SIG-M5 treated with dmso at 0.1 percent for 504 hours (cell line): ENCODE measurements around the gene OTUD3.
"Not testable (repeated sequence)": the region's sequence is repeated elsewhere in the genome, so short reads cannot be mapped to it uniquely, and the experiment has no call there.

Experiments used
- DNase-seq: peaks from one replicate; lab custom pipeline; 2025; ENCODE audit not compliant: unreplicated experiment; lab: John Stamatoyannopoulos, UW

OTUD3 gene

DNA sequence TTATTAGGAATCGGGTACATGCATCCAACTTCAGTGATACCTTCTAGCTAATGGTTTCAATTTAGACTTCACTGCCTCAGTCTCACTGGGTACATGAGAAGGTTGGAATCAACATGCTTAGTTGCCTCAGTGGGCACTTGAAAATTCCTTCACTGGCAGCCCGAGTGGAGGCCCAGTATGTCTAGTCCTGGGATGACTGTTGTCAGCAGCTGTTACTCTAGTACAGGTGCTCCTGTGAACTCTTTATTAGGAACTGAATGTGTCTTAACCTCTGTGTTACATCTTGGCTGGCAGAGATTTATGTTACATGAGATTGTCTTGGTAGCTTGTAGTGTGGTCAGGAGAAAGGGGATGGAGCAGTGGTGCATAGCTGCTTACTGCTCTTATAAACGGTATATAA lies 27.8 kb downstream of the OTUD3 start:
- DNase-seq: no peak

DNA sequence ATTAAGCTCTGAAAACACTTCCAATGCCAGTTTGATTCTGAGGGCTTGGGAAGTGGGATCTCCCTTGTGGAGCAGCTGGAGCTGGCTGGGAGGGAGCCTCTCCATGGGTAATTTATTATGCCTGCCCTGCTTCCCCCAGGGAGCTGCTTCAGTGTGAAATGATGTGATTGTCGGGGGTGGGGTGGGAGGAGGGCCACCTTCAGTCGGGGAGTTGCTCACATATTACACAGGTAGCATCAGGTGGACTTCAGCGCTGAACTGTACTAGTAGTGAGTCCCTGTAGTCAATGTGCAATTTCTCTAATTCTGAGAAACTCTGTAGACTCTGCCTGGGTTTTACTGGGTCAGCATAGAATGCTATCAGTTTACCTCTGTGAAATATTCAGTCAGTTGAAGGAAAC lies 28.5 kb downstream of the OTUD3 start:
- DNase-seq: no peak

DNA sequence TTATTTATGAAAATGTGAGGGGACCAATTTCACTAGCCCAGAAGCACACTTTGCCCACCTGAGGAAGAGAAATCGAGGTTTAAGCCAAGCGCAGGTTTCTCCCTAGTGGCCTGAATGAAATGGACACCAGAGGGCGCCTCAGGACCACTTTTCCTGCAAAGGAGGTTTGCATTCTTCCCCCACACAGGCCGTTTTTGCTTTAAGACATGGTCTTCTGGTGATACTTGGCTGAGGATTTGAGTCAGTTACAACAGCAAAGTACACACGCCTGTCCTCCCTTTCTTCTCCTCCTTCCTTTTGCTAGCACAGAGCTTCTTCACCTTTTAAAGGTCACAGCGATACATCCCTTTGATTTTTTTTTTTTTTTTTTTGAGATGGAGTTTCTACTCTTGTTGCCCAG lies 35.9 kb downstream of the OTUD3 start:
- DNase-seq: peak; percentile 66

DNA sequence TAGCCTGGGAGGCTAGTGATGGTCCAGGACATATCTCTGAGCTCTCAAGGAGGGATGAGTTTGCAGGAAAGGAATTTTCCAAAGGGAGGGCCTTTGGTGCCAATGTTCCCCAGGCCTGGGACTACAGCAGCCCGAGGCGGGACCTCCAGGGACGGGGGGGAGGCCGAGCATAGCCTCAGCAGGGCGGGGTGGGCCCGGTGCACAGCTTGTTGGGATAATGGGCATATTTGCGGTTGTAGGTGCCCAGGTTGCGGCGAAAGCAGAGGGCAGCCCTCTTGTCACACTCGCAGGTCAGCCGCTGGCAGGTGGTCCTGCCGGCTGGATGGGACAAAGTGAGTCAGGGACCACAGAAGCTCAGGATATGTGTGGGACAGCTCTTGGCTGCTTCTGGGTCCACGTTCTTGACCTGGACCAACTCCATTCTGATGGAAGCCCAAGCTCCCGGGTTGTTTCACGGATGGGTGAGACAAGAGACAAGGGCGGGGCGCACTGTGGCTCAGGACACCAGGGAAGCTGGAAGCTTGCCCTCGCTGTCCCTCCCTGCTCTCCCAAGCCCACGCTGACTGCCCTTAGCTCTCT lies 38.0 kb downstream of the OTUD3 start:
- DNase-seq: no peak

DNA sequence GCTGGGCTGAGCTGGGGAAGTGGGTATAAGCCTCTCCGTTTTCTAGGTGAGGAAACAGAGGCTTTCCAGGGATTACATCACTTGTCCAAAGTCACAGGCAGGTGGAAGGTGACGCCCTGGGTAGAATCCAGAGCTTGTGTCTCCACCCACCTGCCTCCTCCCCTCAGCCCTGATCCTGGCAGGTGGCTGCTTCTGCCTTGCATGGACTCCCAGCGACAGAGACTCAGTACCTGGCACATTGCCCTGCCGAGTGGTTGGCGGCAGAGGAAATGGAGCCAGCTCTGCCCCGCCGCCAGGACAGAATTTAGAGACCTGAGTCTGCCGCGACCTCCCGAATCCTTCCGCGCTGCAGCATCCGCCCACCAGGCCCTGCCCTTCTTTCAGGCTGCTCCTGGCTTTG lies 39.1 kb downstream of the OTUD3 start:
- no peak for DNase-seq

DNA sequence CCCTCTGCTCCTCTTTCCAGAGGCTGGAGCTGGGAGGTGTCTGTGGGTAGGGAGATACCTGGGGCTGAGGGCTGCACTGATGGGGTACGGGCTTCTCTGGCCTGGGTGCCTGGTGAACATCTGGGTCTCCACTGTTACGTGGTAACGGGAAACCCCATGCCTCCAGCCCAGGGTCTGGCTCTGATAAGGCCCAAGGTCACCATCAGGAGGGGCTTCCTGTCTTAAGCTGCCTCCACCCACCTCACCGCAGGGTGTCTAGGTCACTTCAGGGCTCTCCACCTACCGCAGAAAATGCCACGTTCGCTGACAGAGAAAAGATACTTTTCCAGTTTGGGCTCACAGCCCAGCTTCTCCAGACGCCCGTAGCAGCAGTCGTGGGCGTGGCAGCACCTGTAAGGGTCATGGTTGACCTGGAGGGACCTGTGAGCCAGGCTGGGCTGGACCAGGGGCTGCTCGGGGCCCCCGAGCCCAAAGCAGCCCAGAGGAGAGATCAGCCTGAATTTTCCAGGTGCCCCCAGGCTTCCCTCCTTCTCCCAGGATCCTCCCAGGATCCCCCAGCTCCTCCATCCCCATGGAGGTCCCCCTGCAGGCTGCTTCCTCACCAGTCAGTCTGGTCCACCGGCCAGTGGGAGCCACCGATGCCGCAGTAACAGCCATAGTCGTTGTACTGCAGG lies 40.0 kb downstream of the OTUD3 start:
- no peak for DNase-seq

DNA sequence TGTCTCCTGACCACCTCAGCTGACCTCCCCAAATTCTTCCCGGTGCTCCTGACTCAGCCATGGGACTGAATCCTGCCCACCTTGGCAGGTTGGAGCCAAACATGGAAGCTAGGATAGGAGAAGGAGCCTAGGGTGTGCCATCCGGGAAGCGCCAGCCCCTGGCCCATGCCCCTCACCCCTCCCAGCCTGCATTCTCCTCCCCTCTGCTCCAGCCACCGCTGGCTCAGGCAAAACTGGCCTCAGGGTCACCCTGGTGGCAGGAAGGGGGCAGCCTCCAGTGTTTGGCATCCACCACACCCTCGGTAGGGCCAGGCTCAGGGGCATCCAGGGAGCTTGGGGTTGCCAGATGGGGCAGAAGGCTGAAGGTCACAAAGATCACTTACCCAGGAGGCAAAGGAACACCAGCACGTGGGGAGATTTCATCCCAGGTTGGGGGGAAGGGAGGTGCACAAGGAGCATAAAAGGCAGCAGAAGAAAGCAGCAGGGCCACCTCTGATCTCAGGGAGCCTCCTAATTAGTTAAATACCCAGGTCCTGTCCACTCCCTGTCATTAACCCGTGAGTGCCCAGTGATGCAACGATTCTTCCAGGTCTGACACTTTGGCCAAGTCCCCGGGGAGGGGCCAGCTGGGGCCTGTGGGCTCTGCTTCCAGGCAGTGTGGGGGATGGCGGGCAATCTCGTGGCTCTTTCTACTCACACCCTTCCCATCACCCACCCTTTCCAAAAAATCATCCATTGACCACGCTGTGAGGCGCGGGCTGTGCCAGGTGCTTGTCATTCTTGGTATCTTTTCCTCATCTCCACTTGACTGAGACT lies 41.1 kb downstream of the OTUD3 start, which contains the start of gene PLA2G2E:
Gene PLA2G2E, minus strand, starts transcription at position 481 of the 816 bp plus-strand sequence. Its CDS starts 58 bp downstream, at position 423.
- DNase-seq: no peak

DNA sequence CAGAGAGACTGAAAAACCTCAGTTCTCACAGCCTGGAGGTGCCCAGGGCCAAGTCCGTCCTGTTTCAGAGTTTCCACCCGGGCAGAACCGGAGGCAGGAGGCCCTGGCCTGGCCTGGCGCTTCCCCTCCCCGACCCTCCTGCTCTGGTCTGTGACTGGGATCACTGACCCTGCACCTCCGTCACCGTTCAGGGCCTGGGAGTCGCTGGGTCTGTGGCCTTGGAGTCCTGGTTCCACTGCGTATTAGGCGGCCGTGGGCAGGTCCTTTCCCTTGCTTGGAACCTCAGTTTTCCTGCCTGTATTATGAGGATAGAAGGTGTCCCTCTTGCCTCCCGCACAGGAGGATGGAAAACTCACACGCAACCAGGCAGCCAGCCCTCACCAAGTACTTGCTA lies 41.8 kb downstream of the OTUD3 start:
- DNase-seq: no peak

DNA sequence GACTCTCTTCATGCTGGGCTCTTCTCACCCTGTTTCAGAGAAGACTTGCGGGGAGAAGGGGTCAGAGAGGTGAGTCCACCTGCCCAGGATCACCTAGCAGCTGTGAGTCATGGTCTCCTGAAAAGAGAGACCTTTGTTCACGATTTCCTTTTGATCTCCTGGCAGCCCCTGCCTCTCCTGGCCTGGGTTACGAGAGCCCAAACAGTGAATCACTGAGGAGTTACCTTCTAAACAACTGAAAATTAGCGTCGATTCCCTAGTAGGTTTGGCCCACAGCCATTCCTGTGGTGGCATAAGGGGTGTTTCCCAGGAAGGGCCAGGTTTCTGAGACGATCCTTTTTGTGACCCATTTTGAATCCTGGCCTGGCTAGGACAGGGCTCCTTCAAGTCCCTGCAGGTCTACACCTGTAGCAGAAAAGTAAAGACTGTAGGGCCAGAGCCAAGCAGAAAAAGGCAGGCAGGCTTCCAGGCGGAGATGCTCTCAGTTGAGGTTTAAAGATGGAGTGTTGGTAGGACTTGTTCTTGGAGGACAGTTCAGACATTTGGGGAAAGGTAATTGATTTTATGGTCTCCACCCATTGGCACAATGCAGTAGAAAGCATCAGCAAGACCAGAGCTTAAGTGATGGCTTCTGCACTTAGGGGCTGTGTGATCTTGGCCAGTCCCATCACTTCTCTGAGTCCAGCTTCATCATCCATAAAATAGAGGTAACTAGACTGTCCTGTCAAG lies 43.3 kb downstream of the OTUD3 start:
- no peak for DNase-seq

DNA sequence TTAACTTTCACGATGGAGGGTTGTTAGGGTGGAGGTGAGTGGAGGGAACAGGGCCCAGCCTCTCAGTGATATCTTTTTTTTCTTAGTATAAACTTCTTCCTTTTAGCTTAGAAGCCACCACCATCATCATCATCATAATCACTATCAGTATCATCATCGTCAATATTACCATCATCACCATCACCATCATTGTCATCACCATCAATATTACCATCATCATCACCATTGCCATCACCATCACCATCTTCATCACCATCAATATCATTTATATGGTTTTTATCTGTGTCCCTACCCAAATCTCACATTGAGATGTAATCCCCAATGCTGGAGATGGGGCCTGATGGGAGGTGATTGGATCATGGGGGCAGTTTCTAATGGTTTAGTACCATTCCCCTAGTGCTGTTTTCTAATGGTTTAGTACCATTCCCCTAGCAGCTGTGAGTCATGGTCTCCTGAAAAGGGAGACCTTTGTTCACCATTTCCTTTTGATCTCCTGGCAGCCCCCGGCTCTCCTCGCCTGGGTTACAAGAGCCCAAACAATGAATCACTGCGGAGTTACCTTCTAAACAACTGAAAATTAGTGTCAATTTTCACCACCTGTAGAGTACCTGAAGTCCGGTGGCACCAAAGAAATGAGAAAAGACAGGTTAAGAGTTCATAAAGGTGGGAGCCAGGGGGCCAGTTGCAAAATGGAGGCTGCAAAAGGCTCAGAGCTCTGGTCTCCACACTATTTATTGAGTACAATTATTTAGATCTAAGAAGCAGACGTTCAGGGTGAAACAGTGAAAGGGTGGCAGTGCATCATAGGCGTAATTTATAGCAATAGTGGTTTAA lies 44.3 kb downstream of the OTUD3 start:
- no peak for DNase-seq

DNA sequence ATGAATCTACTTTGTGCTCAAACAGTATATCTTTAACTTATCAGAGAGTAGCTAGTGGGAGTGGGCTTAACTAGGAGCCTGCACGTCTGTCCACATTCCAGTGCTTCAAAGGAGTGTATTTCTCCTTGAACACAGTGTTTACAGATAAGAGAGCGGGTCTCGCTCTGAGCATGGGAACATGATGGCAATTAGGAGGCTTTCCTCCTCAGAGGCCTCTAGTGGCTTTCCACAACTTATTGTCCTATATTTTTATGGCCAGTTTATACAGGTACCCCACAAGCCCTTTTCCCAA lies 44.9 kb downstream of the OTUD3 start:
- not testable (repeated sequence) for DNase-seq

DNA sequence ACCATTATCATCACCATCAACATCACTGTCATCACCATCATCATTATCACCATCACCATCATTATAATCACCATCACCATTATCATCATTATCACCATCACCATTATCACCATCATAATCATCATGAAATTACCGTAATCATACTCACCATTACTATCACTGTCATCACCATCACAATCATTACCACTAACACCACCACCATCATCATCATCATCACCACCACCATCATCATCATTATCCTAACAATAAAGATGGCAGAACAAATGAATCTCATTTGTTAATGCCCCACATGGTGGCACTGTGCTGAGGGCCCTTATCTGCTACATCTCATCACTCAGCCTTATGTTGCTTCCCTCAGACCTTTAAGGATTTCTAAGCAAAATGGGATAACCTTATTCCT lies 50.7 kb downstream of the OTUD3 start:
- DNase-seq: no peak

DNA sequence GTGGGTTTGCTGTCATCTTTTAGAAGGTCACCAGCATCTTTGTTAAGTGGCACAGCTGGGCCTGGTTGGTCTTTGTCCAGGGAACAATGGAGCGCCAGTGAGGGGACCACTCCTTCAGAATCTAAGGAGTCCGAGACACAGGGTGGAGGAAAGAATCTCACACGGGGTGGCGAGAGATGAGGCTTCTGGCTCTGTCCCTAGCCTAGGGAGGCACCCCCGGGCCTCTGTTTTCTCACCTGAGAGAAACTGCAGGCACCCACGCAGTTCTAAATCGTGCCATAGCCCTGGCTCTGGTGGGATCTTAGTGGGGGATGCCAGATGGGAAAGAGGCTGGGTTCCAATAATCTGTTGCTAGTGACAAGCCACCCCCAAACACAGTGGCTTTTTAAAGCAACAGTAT lies 52.1 kb downstream of the OTUD3 start:
- DNase-seq: no peak

DNA sequence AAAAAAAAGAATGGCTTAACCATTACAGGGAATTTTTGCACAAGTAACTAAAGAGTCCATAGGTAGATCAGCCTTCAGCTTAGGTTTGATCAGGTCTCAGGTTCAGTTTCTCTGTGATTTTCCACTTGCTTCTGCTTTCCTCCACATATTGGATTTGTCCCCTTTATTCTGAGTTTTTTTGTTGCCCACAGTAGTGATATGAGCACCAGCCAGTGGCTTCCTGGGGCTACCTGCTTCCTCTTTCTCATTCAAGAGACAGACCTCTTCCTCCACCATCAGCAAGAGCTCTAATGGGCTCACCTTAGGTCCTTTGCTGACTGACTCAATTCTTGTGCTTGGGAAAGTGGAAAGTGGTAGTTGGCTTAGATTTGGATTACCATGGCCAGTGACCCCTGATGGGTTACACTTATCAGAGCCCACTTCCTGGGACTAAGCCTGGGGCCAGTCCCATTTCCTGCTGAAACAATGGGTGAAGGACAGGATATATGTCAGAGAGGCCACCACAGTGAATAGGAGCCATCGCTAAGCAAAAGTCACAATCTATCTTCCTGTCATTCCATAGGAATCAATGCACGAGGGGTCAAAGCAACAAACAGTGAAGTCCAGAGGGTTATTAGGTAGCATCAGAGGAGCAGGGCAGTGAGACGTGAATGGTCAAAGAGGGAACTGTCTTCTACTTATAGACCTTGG lies 54.0 kb downstream of the OTUD3 start:
- no peak for DNase-seq

DNA sequence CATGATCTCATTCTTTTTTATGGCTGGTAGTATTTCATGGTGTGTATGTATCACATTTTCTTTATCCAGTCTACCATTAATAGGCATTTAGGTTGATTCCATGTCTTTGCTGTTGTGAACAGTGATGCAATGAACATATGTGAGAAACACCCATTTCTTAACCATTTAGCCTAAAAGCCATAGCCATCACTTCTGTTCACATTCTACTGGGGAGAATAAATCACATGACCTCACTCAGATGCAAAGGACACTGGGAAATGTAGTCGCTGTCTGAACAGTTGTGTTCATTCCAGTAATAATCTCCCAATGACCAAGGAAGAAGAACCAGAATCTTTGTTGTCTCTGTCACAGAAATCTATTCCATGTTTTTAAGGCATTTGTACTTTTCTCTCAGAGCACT lies 56.3 kb downstream of the OTUD3 start:
- DNase-seq: no peak

DNA sequence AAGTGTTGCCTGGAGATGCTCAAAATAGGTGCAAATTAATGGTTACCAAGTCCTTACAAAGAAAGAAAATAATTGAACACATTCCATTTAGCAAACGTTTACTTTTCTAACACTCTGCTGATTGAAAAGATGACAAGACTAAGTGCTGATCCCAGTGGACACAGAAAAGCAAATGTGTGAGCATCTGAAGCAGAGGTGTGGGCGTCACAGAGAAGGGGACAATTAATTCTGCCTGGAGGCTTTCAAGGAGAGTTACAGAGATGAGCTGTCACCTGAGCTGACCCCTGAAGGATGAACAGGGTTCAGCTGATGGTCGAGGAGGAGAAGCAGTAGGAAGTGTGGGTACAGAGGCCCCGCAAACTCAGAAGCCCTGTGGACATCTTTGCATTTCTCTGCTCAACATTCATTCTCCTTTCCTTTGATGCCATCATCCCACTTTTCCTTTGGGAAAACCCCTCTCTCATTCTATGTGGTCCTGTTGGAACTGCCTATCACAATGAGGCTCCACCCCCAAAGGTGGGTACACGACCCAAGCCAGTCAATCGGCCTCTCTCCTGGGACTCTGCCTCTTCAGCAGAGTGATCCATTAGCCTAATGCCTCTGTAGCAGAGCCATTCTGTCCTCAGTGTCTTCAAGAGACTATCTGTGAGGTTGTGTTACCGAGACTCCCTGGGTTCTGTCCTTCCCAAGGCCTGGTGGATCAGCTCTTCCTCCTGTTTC lies 58.5 kb downstream of the OTUD3 start:
- DNase-seq: no peak

DNA sequence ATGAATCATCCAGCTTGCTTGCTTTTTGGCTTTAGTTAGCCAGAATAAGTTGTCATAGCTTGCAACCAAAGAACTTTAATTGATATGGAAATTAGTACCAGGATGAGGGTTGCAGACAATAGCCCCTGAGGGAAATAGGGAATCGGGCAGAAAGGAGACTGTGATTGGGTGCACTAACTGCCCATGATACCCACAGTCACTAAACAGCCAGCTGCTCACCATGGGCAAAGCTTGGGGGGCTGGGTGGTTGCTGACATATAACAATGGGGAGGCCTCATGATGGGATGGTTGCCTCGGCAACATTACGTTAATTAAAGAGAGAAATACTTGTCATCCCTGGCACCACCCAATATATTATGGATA lies 59.0 kb downstream of the OTUD3 start:
- no peak for DNase-seq

DNA sequence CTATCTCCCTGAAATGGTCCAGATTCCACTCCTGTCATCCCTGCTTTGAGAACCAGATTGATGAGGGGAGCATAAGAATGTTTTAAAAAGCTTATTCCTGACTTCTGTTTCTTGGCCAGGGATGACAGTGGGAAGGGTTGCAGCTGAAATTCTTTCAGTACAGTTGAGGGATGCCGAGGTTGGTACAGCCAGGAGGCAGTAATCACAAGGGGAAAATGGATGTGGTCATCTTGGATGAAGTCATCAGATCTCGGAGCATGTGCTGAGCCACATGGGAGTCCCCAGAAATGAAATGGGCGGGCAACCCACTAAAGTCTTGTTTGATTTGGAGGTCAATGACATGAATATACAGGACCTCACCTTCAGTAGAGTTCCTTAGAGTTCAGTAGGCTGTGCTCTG lies 59.9 kb downstream of the OTUD3 start:
- DNase-seq: no peak

DNA sequence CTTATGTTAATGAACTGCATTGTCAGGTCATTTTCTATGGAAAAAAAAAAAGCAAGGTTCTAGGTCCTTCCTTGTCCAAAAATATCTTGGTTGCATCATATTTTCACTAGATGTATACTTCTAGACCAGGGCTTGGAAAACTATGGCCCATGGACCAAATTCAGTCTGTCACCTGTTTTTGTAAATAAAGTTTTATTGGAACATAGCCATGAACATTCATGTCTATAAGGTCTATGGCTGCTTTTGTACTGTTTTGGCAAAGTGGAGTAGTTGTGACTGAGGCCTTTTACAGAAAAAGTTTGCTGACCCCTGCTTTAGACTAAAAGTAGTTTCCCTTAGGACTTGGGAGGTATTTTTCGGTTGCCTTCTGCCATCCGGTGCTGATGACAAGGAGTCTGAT lies 60.5 kb downstream of the OTUD3 start:
- no peak for DNase-seq

DNA sequence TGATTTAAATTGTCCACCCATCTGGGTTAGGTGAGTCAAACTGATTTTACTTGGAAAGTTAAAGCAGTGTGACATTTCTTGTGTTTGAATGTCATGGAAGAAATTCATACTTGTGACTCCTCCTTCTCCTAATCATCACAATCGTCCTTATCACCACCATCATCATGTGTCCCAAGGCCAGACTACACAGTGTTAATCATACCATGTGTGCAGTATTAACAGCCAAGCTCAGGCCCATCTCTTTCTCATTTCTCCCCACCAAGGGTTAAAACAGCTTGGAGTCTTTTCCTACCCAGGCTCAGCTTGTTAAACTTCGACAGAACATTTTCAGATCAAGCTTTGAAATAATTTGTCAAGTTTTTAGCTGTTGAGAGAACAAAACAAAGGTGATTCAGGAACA lies 63.7 kb downstream of the OTUD3 start:
- no peak for DNase-seq
